Measurements from ENCODE around the gene GSG1. TPM values are rescaled to one million over a fixed set of nuclear protein-coding genes. Genes with fewer than 3 reads are reported as not detected.

The GSG1 gene
- polyA plus RNA-seq, 2 of the 4 experiments (the other 2 are of a cell fraction), result 0.06 TPM; not detected in 1

DNA sequence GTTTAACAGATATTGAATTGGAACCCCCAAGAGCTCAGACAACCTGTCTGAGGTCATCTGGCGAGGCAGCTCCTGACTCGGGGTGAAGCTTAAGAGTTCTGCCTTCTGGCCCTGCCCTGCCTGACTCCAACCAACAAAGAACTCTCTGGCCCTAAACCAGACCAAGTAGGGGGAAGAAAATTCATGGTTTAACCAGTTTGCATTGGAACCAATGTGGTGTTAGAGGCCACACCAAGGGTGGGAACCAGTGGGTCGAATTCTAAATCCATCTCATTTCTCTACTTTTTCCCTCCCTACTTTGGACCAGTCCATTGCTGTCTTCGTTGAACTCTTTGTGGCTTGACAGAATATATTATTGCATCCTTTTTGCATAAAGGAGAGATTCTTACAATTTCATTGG is 30.4 kb upstream of the GSG1 start:
- ATAC-seq (no peak), FAIRE-seq (no peak), DNase-seq (ENCODE audit: low read depth in 1 of 2, low spot score in 1 of 2) (no peak)
- Histone ChIP-seq H3K9me3 (no peaks in the 10 kb centered on the region), H3K4me2 (no peak overlapping the region), H3K4me1 (peaks cover 42% of the 10 kb centered on the region), H3K27ac (no peak overlapping the region), H3K4me3 (no peak overlapping the region)
- POLR2A ChIA-PET, result no interaction called here
- TF ChIP-seq, protein P1, sequence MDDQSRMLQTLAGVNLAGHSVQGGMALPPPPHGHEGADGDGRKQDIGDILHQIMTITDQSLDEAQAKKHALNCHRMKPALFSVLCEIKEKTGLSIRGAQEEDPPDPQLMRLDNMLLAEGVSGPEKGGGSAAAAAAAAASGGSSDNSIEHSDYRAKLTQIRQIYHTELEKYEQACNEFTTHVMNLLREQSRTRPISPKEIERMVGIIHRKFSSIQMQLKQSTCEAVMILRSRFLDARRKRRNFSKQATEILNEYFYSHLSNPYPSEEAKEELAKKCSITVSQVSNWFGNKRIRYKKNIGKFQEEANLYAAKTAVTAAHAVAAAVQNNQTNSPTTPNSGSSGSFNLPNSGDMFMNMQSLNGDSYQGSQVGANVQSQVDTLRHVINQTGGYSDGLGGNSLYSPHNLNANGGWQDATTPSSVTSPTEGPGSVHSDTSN (IDR thresholded peaks at IDR 0.05), result no peak
- no peak for TF ChIP-seq JUN (IDR thresholded peaks at IDR 0.05)
- TF ChIP-seq NFE2L2 (conservative IDR thresholded peaks at IDR 0.05; ENCODE audit: low read length), result no peak
- no peak for TF ChIP-seq NR3C1 (IDR thresholded peaks at IDR 0.05)
- no peak for TF ChIP-seq KDM1A (IDR thresholded peaks at IDR 0.05; ENCODE audit: low read depth)
- TF ChIP-seq TP53 (CRISPR knock-in tag; IDR thresholded peaks at IDR 0.05), result no peak
- CTCF ChIA-PET, result interaction anchor here (1.3 to 1.8 kb wide), 2 partner anchors 32 to 78 kb away, joined by 3 to 5 read pairs; no protein-coding TSS in a partner anchor
- WGBS (ENCODE audit: missing lambda C conversion rate), result 75% methylated on average over 4 of the region's 4 CpGs

GRCh38 chr12:13130981-13131380 is 27.5 kb upstream of the GSG1 start:
- H3K4me1 ChIP-seq, result peaks cover 59% of the 10 kb centered on the region
- FAIRE-seq (peak; percentile 87), ATAC-seq (no peak), DNase-seq (ENCODE audit: low read depth in 1 of 2, low spot score in 1 of 2) (no peak)
- CTCF ChIA-PET, result no interaction called here
- 44% methylated on average over 3 of the region's 3 CpGs for WGBS (ENCODE audit: missing lambda C conversion rate)
- TF ChIP-seq CHD2 (IDR thresholded peaks at IDR 0.05; ENCODE audit: low read length, partially characterized antibody), result no peak
- TF ChIP-seq HMGXB4 (CRISPR knock-in tag; IDR thresholded peaks at IDR 0.05; ENCODE audit: borderline replicate concordance), result no peak
- TF ChIP-seq HOXB5 (CRISPR knock-in tag; IDR thresholded peaks at IDR 0.05), result no peak
- no peak for TF ChIP-seq KDM1A (IDR thresholded peaks at IDR 0.05; ENCODE audit: low read depth)
- TF ChIP-seq, protein P2, sequence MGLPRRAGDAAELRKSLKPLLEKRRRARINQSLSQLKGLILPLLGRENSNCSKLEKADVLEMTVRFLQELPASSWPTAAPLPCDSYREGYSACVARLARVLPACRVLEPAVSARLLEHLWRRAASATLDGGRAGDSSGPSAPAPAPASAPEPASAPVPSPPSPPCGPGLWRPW (IDR thresholded peaks at IDR 0.05), result no peak
- no peak for TF ChIP-seq MYC (IDR thresholded peaks at IDR 0.05; ENCODE audit: borderline replicate concordance, low read length)
- no peak for TF ChIP-seq RAD21 (conservative IDR thresholded peaks at IDR 0.05 in 1 of 2, IDR thresholded peaks at IDR 0.05 in 1 of 2)
- no peak for TF ChIP-seq JUNB (IDR thresholded peaks at IDR 0.05)
- TF ChIP-seq HDAC2 (IDR thresholded peaks at IDR 0.05), result no peak
- no peak for TF ChIP-seq ATOH8 (CRISPR knock-in tag; IDR thresholded peaks at IDR 0.05; ENCODE audit: low read depth)
- TF ChIP-seq EP300 (IDR thresholded peaks at IDR 0.05), result no peak
- TF ChIP-seq, protein P3, sequence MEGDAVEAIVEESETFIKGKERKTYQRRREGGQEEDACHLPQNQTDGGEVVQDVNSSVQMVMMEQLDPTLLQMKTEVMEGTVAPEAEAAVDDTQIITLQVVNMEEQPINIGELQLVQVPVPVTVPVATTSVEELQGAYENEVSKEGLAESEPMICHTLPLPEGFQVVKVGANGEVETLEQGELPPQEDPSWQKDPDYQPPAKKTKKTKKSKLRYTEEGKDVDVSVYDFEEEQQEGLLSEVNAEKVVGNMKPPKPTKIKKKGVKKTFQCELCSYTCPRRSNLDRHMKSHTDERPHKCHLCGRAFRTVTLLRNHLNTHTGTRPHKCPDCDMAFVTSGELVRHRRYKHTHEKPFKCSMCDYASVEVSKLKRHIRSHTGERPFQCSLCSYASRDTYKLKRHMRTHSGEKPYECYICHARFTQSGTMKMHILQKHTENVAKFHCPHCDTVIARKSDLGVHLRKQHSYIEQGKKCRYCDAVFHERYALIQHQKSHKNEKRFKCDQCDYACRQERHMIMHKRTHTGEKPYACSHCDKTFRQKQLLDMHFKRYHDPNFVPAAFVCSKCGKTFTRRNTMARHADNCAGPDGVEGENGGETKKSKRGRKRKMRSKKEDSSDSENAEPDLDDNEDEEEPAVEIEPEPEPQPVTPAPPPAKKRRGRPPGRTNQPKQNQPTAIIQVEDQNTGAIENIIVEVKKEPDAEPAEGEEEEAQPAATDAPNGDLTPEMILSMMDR (IDR thresholded peaks at IDR 0.05), result no peak
- TF ChIP-seq NFE2L2 (conservative IDR thresholded peaks at IDR 0.05; ENCODE audit: low read length), result no peak
- no peak for TF ChIP-seq MAFK (IDR thresholded peaks at IDR 0.05; ENCODE audit: partially characterized antibody)
- TF ChIP-seq HOXA7 (CRISPR knock-in tag; IDR thresholded peaks at IDR 0.05), result no peak
- no peak for TF ChIP-seq ESRRA (IDR thresholded peaks at IDR 0.05; ENCODE audit: borderline replicate concordance, low read length)
- TF ChIP-seq FOXS1 (CRISPR knock-in tag; IDR thresholded peaks at IDR 0.05), result no peak
- no peak for TF ChIP-seq USF2 (IDR thresholded peaks at IDR 0.05)
- no peak for TF ChIP-seq CBX2 (IDR thresholded peaks at IDR 0.05; ENCODE audit: borderline replicate concordance, low read depth)
- TF ChIP-seq BHLHE40 (IDR thresholded peaks at IDR 0.05; ENCODE audit: low read depth, low read length), result no peak
- H3K4me2 ChIP-seq, result peak overlapping the region; percentile 47
- POLR2A ChIA-PET, result no interaction called here
- H3K4me3 ChIP-seq, result no peak overlapping the region
- H3K27ac ChIP-seq, result peak overlapping the region in 1 of 2 experiments; percentile 14; a peak in 2 of 6 replicates
- H3K9me3 ChIP-seq, result no peaks in the 10 kb centered on the region
